Stimulated activated CD8-positive, alpha-beta memory T cell treated with anti-CD3 and anti-CD28 coated beads, Interleukin-12 subunit alpha, Interleukin-12 subunit beta, amount 100 ng/mL, for 4 hours (primary cell): ENCODE data around the gene IMPDH1.
A peak's percentile ranks its signal among the peaks of the same experiment; 100 is the strongest.

Experiments
- DNase-seq: peaks from one replicate; pipeline ENCODE4 v3.0.0-alpha.2; 2020; ENCODE audit warnings: low read depth

The IMPDH1 gene

DNA sequence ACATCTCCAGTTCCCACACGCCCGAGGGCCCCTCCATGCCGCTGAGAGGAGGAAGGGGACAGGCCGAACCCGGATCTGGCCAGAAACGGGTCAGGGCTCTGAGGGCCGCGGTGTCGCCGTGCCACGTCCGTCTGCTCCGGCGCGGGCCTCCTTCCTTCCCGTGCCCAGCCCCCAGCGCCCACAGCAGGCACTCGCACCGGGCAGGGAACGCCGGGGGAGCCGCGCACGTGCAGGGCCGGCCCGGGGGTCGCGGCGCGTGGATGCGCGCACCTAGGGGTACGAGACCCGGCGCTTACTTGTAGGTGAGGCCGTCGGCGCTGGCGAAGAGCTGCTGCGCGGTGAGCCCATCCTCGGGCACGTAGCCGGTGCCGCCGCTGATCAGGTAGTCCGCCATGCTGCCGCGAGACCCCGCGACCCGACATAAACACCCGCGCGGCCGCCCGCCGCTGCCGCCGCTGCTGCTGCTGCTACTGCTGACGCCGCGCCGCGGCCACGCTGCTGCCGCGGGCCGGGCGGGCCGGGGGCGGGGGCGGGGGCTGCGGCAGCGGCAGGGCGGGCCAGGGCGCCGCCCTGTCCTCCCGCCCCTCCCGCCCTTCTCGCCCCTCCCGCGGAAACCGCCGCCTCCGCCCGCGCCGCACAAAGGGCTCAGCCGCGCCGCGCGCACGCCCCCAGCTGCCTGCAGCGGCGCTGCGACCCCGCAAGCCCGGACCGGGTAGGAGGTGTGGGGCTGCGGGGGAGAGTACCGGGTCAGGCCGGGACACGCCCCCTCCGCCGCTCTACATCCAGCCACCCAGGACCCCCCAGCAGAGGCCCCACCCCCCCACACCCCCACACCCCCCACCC, 4.1 kb downstream of the IMPDH1 start:
- peak; percentile 54 for DNase-seq

DNA sequence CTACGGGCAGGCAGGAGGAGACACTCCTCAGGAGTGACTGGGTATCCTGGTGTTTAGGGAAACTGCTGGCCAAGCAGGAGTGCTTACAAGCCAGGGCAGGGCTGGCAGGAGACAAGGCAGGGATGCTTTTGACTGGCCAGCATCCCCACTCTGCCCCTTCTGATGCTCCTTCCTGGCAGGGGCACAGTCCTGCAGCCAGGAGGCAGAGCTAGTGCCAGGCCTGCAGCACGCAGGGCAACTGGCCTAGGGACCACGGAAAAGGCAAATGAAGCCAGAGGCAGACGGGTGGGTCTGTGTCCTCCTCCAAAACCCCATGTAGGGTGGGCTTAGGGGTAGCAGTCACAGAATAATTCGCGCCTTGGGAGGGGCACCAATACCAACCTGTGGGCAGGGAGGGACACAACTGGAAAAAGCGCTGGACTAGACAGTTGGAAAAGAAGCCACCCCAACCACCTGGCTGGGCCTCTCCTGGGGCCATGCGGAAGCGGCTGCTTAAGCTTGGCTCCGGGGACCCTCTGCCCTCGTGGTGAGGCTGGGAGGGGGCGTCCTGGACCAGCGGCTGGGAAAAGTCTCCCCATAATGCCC, 4.8 kb downstream of the IMPDH1 start:
- DNase-seq = no peak

- DNase-seq = no peak
Observed at GRCh38 chr7:128404143-128404681, 5.6 kb downstream of the IMPDH1 start.

GRCh38 chr7:128403676-128404075, 6.1 kb downstream of the IMPDH1 start:
- no peak for DNase-seq

DNA sequence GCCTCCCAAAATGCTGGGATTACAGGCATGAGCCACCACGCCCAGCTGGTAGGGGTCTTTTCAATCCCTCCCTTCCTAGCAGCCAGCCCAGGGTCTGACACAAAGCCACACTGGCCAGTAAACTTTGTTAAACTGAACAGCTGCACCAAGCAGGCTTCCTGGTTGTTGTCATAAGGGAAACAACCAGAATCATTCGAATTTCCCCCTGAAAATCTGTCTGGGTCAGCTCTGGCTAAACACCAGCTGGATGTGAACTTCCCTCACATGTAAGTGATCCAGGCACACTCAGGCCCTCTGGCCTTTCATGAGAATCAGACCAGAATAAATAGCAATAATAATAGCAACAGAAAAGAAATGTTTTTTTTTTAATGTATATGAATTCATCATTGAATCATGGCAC, 7.4 kb downstream of the IMPDH1 start:
- no peak for DNase-seq

GRCh38 chr7:128400566-128400965, 9.2 kb downstream of the IMPDH1 start:
- DNase-seq = no peak

DNA sequence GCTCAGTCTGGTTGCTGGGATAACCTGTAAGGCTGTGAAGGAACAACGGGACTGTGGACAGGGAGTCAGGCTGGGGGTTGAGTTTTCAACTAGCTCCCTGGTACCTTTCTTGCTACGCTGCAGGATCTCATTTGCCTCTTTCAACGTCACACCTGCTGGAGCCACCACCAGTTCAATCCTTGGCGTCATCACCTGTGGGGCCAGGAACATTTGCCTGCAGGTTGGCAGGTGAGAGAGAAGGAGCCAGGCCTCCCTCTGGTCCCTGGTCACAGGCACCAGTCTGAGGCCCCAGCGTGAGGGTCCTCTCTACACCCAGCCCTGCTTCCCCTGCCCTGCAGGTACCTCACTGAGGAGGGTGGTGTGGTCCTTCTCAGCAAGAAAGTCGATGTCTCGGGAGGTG, 9.8 kb downstream of the IMPDH1 start:
- no peak for DNase-seq

GRCh38 chr7:128398841-128399135, 11.0 kb downstream of the IMPDH1 start:
- DNase-seq = no peak

GRCh38 chr7:128398016-128398840, 11.6 kb downstream of the IMPDH1 start:
- DNase-seq = no peak

DNA sequence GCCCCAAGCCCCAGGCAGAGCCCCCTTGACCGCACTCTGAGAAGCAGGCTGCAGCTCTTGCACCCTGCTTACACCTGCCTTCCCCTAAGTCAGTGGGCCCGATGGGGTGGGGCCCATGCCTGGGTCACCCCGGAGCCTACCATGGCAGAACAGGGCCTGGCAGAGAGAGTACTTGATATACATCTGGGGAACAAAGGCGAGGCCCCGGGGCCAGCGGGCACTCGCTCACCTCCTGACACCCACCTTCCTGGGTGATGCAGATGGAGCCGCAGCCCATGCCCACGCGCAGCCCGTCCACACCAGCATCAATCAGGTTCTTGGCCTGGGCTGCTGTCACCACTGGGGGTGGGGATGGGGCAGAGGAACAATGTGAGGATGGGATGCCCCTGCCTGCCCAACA, 13.4 kb downstream of the IMPDH1 start:
- DNase-seq = no peak

DNA sequence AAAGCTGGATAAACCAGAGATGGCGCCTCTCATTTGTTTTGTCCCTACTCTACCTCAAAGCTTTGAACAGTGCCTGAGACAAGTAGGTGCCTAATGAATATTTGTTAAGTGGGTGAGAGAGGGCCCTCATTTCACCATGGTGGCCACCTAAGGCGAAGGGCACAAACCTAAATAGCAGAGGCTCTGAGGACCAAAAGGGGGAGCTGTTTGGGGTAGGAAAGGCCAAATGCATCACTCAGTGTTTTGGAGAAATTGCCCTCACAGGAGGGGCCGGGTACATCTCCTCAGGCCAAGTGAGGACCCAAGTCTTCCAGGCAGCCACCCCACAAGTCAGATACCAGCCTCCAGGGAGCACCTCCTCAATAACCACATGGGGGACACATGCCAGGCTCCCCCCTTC, 14.0 kb downstream of the IMPDH1 start:
- DNase-seq = no peak

DNA sequence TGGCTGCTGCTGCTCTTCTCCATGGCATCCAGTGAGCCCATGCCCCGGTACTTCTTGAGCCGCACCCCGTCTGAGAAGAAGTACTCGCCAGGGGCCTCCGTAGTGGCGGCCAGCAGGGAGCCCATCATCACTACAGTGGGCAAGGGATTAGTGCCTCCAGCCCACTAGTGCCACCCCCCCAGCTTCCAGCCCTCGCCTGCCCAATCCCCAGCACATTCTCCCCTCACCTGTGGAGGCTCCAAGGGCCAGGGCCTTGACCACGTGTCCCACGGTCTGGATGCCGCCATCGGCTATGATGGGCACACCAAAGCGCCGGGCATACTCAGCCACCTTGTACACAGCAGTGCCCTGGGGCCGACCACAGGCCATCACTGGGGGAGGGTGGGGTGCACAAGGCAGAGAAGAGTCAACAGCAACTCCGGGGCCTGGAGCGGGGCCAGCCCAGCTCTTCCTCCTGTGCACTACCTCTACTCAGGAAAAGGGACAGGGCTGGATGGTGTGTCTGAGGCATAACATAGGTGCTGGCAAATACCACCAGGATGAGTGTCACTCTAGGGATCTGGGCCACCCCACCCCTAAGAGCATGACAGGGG, 14.8 kb downstream of the IMPDH1 start:
- DNase-seq = no peak

DNA sequence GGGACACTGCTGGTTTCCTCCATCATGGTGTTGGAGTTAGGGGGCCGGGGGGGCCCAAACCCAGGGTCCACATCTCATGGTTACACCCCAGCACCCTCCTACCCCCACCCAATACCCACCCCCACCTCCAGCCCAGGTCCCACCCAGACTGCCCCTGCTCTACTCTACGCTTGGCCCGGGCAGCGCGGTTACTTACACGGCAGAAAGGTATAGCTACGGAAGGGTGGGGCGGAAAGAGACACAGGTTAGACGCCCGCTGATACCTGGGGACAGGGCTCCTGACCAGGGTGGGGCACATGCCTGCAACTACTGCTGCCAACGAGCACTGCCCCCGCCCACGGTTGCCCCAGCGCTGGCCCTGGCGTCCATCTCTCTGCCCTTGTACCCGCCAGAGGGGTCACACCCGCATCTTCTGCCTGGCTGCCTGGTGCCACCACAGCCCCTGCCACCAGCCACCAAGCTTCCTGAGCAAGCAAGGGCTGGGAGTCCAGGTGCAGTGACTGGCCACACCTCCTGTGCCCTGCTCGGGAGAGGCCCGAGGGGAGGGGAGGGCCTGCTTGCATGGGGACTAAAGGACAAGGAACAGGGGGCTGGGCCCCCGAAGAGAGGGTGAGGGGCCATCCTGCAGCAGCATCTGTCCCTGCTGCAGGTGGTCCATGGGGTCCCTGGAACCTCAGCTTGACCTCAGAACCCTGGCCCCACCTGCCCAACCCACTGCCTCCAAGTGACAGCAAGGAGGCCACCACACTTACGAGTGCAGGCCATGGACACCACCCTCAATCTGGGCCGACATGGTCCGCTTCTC, 16.1 kb downstream of the IMPDH1 start:
- no peak for DNase-seq

DNA sequence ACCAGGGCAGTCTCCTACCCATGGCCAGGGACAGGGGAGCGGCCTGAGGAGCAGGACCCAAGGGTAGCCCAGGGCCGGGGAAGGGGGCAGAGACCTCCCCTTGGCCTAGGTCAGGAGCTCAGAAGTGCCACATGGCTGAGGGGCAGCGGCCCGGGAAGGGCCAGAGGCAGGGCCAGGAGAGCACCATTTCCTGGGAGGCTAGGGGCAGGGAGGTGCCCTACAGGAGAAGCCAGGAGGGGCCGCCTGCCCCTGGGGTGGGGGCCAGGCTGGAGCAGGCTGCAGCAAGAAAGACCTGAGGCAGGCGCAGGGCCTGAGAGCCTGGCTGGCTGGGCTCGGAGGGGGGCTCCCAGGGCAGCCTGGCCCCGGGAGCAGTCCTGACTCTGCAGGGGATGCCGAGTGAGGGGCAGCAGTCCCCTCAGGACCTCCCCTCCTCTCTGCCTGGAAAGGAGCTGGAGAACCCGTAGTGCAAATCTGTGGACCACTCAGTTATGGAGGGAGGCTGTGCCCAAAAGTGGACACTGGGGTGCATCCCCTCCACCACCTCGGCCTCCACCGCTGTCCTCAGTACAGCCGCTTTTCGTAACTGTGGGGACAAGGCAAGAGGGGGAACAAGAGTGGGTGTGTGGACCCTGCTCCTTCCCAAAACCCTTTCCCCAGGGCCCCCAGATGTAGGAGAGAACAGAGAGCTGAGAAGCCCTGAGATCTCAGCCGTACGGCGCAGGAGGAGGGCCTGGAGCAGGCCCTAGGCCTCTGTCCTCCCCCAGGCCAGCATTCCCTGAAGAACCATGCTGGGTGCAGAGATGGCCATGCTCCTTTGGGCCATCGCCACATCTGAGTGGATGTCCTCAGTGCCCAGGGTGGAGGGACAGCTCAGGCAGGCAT, 17.1 kb downstream of the IMPDH1 start:
- DNase-seq = no peak

DNA sequence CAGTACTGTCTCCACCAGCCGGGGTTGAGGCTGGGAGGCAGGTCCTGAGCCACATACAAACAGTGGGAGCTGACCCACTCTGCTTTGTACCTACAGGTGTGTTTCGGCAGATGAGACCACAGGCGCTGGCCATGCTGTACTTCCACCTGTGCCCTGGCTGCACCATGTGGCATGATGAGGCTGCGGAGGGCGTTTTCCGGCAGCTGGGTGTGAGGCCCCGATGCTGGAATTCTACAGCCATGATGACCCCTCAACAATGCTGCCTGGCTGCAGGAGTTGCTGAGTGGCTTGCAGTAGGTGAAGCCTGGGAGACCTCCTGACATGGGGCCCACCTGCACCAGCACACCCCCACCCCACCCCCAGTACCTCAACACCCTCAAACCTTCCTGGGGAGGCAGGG, 18.0 kb downstream of the IMPDH1 start:
- no peak for DNase-seq

- DNase-seq = no peak
Observed at GRCh38 chr7:128390871-128391565, 18.8 kb downstream of the IMPDH1 start.

DNA sequence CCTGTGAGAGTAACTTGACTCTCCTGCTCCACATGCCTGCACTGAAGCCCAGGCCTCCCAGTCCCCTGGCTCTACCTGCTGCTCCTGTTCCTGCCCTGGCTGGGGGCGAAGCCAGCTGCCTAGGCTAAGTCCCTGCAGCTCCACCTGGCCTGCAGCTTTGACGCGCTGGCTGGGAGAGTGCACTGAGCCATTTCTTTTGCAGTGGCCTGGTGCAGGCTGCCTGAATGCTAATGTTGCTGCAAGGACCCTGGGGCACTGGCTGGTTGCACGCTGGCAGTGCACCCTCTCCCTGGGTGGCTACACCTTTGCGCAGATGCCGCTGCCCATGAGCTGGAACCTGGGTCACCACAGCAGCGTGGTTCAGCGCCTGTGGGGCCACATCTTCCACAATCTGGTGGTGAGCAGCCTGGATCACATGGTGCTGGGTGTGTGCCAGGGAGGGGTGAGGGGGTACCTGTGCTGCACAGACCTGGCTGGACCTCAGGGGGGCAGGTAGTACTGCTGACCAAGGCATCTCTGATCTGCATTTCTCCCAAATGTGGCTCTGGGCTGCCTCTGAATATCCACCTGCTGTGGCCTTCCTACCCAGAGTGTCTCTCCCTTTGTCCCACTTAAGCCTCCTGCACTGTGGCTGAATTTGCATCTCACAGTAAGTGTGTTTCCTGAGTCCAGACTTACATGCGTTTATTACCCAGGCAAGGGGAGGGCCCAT, 20.0 kb downstream of the IMPDH1 start:
- no peak for DNase-seq

- no peak for DNase-seq
Observed at GRCh38 chr7:128389085-128389617, 20.6 kb downstream of the IMPDH1 start.

GRCh38 chr7:128388145-128388485, 21.7 kb downstream of the IMPDH1 start:
- DNase-seq = no peak
